HS-27A (cell line): ENCODE results near the gene DNAJC4.

Experiments
- DNase-seq: peaks from one replicate; pipeline ENCODE4 v3.0.0-alpha.2; 2012; ENCODE audit warnings: low read depth, missing footprints

The DNAJC4 gene

GRCh38 chr11:64208086-64208795 lies 22.1 kb upstream of the DNAJC4 start:
- DNase-seq: no peak

DNA sequence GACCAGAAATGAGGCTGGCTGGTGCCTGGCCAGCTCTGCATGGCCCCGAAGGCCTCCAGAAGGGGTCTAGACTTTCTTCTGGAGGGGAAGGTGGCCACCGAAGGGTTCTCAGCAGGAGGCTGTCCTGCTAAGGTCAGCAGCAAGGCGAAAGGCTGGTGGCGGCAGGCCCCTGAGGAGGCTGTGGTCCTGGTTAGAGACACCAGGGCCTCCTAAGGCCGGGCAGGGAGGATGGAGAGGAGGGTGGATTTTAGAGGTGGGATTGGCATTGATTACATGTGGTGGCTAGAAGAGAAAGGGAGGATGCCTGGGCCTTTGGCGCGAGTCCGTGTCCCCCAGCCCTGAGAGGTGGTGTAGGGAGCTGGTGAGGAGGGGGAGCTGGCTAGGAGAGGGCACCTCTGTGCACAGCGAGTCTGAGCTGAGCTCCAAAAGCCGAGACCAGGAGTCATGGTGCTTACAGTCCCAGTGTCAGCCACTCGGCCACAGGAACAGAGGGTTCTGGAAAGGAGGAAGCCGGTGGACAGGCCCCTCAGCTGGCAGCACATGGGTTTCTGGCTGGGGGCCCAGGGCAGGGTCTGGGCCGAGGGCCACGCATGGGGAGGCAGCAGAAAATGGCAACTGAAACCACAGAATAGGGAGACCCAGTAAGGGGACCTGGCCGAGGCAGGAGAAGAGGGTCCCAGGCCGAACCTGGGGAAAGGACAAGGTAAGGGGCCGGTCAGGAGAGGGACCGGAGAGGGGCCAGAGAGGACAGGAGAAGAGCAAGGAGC lies 21.4 kb upstream of the DNAJC4 start:
- DNase-seq: no peak

DNA sequence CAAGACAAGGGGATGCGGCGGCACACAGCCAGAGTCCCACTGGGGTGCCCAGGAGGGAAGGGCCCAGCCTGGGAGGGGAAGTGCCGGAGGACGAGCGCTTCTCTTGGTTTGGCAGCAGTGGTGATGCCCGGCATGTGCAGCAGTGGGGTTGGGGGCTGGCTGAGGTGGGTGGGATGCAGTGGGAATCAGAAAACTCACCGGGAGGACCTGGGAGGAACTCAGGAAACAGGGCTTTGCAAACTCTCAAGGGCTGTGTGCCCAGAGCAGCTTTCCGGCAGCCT lies 20.8 kb upstream of the DNAJC4 start:
- DNase-seq: no peak

- DNase-seq: no peak
Observed at GRCh38 chr11:64210301-64211020, 19.9 kb upstream of the DNAJC4 start.

- DNase-seq: no peak
Observed at GRCh38 chr11:64211181-64211872, 19.0 kb upstream of the DNAJC4 start.

GRCh38 chr11:64216879-64217278 lies 13.5 kb upstream of the DNAJC4 start:
- DNase-seq: no peak

DNA sequence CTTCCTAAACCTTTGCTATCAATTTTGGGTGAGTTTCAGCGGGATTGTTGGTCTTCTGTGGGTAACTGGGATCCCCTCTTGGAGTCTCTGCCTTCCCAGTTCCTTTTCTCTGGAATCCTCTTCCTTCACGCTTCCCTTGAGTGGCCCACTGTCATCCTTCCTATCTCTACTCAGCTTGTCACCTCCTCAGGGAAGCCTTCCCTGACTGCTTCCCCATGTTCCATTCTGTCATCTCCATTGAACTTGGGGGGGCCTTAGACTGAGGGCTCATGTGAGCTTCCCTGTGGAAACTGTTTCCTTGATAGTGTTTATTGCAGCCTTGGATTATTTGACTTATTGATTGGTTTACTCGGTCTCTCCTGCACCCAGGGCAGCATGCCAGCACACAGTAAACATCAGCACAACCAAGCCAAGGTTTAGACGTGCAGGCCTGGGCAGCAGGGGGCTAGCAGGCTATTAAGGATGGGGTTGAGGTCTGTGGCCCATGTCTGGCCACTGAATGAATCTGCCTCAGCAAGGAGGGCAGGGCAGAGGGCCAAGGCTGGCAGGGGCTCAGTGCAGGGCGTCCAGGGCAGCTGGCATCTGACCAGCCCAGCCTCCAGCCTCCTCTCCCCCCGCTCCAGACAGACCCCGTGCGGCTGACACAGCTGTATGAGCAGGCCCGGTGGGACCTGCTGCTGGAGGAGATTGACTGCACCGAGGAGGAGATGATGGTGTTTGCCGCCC lies 11.6 kb upstream of the DNAJC4 start:
- no peak for DNase-seq

DNA sequence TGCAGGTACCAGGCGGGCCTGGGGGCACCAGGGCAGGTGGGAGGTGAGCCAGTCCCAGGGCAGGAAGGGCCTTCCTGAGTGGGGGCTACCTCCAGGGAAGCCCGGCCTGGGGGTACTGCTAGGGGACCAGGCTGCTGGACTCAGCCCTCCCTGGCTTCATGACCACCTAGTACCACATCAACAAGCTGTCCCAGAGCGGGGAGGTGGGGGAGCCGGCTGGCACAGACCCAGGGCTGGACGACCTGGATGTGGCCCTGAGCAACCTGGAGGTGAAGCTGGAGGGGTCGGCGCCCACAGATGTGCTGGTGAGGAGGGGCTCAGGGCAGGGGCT lies 11.0 kb upstream of the DNAJC4 start:
- no peak for DNase-seq

GRCh38 chr11:64219755-64220154 lies 10.6 kb upstream of the DNAJC4 start:
- DNase-seq: no peak

DNA sequence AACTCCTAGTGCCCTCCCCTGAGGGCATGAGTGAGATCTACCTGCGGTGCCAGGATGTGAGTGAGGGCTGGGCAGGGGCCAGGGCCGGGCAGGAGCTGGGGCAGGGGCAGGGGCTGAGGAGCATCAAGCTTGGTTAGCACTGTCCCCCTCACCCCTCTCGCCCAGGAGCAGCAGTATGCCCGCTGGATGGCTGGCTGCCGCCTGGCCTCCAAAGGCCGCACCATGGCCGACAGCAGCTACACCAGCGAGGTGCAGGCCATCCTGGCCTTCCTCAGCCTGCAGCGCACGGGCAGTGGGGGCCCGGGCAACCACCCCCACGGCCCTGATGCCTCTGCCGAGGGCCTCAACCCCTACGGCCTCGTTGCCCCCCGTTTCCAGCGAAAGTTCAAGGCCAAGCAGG lies 10.1 kb upstream of the DNAJC4 start:
- no peak for DNase-seq

- no peak for DNase-seq
Observed at GRCh38 chr11:64220798-64221197, 9.6 kb upstream of the DNAJC4 start.

- DNase-seq: no peak
Observed at GRCh38 chr11:64222651-64223000, 7.7 kb upstream of the DNAJC4 start.

GRCh38 chr11:64223001-64223651 lies 7.2 kb upstream of the DNAJC4 start:
- no peak for DNase-seq

GRCh38 chr11:64224151-64224890 lies 6.0 kb upstream of the DNAJC4 start:
- DNase-seq: no peak

DNA sequence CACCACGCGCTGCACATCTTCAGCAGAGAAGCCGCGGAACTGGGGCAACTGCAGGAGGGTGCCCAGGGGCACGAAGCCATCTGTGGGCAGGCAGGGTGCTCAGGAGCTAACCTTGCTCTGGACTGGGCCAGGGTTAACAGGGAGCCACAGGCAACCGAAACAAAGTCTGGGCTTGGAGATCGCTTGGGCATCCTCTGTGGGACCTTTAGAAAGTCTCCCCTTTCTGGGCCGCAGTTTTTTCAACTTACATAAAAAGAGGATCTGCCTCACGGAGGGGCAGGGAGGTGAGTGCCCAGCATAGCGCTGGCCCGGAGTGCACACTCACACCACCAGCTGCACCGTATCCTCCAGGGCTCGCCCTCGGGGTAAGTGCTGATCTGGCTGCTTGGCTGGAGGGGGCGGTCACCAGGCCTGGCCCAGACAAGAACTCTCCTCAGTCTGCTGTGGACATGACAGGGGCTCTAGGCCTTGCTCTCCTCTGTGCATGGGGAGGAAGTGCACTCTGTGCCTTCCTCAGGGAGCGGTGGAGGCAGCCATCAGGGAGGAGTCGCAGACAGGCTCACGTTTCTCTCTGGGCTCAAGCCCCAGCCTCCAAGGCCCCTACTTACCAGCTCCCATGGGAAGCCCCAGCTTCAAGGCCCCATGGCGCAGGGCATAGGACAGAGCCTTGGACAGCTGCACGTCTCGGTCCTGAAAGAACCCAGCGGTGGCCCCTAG lies 5.3 kb upstream of the DNAJC4 start:
- no peak for DNase-seq

GRCh38 chr11:64225608-64226506 lies 4.5 kb upstream of the DNAJC4 start, which contains the start of the genes NUDT22 and TRPT1:
TSS of gene NUDT22 (plus strand) at chr11:64226274. CDS start at chr11:64226653, 379 bp downstream.
TSS of gene TRPT1 (minus strand) at chr11:64226186. CDS start at chr11:64225860, 326 bp downstream.
- no peak for DNase-seq

DNA sequence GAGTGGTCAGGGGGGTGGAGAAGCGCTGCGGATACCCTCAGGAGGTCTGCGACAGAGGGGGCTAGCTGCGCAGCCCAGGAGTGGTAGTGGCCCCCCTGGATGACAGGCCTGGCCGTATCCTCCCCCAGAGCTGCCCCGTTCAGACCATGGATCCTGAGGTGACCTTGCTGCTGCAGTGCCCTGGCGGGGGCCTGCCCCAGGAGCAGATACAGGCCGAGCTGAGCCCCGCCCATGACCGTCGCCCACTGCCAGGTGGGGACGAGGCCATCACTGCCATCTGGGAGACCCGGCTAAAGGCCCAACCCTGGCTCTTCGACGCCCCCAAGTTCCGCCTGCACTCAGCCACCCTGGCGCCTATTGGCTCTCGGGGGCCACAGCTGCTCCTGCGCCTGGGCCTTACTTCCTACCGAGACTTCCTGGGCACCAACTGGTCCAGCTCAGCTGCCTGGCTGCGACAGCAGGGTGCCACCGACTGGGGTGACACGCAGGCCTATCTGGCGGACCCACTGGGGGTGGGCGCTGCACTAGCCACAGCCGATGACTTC lies 3.8 kb upstream of the DNAJC4 start:
- no peak for DNase-seq

DNA sequence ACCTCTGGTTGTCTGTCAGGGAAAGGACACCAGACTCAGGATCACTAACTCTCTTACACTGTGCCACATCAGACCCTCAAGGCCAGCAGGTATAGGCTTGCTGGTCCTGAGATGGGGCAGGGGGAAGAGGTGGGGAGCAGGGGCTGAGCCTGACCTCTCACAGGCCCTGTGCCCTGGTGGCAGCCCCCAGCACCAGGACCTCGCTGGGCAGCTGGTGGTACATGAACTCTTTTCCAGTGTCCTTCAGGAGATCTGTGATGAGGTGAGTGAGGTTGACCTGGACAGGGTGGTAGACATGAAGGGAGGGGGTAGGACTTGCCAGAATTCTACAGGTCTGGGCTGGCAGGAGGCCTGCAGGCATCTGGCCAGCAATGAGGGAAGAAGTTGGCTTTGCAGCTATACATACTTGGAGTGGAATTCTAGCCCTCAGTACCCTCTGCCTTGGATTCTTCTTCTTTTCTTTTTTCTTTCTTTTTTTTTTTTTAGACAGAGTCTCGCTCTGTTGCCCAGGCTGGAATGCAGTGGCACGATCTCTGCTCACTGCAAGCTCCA lies 2.9 kb upstream of the DNAJC4 start:
- no peak for DNase-seq
